ENCODE data around the gene DCTN3. TPM values are rescaled to one million over a fixed set of nuclear protein-coding genes. Genes with fewer than 3 reads are reported as not detected.
"Not testable (repeated sequence)": the region's sequence is repeated elsewhere in the genome, so short reads cannot be mapped to it uniquely, and the experiment has no call there.

DCTN3 gene
- polyA plus RNA-seq, 3 donors: 120 to 174 (median 143) TPM

GRCh38 chr9:34642679-34643078, 22.4 kb upstream of the DCTN3 start:
- Mint-ChIP-seq H3K4me3 (no peak overlapping the region), H3K9me3 (peaks cover 0 to 2% (median 0%) of the 10 kb centered on the region in 7 donors), H3K36me3 (peaks cover 0 to 1% of the 10 kb centered on the region in 2 donors), H3K27ac (no peak overlapping the region), H3K4me1 (peaks cover 36% of the 10 kb centered on the region), H3K27me3 (ENCODE audit: low read depth in 3 of 3) (no peaks in the 10 kb centered on the region)
- Histone ChIP-seq H3K9ac (ENCODE audit: insufficient read depth, low read length, poor library complexity, severe bottlenecking) (no peak overlapping the region), H3K4me2 (replicated peaks; ENCODE audit: extremely low read depth, low read length, poor library complexity, severe bottlenecking) (no peak overlapping the region), H3K36me3 (replicated peaks in 1 of 2; ENCODE audit: control insufficient read depth in 1 of 2, insufficient read depth in 2 of 2, low read length in 2 of 2) (no peaks in the 10 kb centered on the region), H3K27ac (ENCODE audit: low read depth in 1 of 2, low read length in 2 of 2) (no peak overlapping the region), H3K4me3 (replicated peaks in 1 of 3; ENCODE audit: low read depth in 2 of 3, low read length in 3 of 3) (no peak overlapping the region), H3K9me3 (replicated peaks in 1 of 2; ENCODE audit: control insufficient read depth in 1 of 2, insufficient read depth in 1 of 2, low read length in 2 of 2) (no peaks in the 10 kb centered on the region), H2AFZ (ENCODE audit: insufficient read depth, low read depth, low read length, poor library complexity, severe bottlenecking) (no peak overlapping the region), H3K4me1 (ENCODE audit: control insufficient read depth in 1 of 2, insufficient read depth in 2 of 2, low read length in 2 of 2) (peaks cover 31 to 41% of the 10 kb centered on the region in 2 donors), H3K79me2 (ENCODE audit: insufficient read depth, low read length) (peaks cover 4% of the 10 kb centered on the region), H3K27me3 (ENCODE audit: control insufficient read depth in 2 of 2, insufficient read depth in 2 of 2, low read length in 2 of 2) (no peaks in the 10 kb centered on the region), H4K20me1 (ENCODE audit: insufficient read depth, low read length) (peaks cover 8% of the 10 kb centered on the region)
- DNase-seq: no peak
- intact Hi-C loops (cut with micrococcal nuclease): no loop called here
- TF ChIP-seq CTCF (IDR thresholded peaks at IDR 0.05): no peak
- WGBS (ENCODE audit: insufficient coverage): no CpG with 5 or more reads among the region's 1 CpG

- H3K4me3 Mint-ChIP-seq; H3K4me2 ChIP-seq (replicated peaks; ENCODE audit: extremely low read depth, low read length, poor library complexity, severe bottlenecking); DNase-seq; H3K27me3 Mint-ChIP-seq (ENCODE audit: low read depth in 3 of 3); H3K27me3 ChIP-seq (ENCODE audit: control insufficient read depth in 2 of 2, insufficient read depth in 2 of 2, low read length in 2 of 2); H3K4me3 ChIP-seq (replicated peaks in 1 of 3; ENCODE audit: low read depth in 2 of 3, low read length in 3 of 3); H2AFZ ChIP-seq (ENCODE audit: insufficient read depth, low read depth, low read length, poor library complexity, severe bottlenecking); H3K9me3 Mint-ChIP-seq; H3K9me3 ChIP-seq (replicated peaks in 1 of 2; ENCODE audit: control insufficient read depth in 1 of 2, insufficient read depth in 1 of 2, low read length in 2 of 2); H3K9ac ChIP-seq (ENCODE audit: insufficient read depth, low read length, poor library complexity, severe bottlenecking); H3K27ac ChIP-seq (ENCODE audit: low read depth in 1 of 2, low read length in 2 of 2); H4K20me1 ChIP-seq (ENCODE audit: insufficient read depth, low read length): not testable (repeated sequence)
- Mint-ChIP-seq H3K27ac (peak overlapping the region in 1 of 7 donors; percentile 2), H3K4me1 (peaks cover 31% of the 10 kb centered on the region), H3K36me3 (peaks cover 10 to 14% of the 10 kb centered on the region in 2 donors)
- Histone ChIP-seq H3K36me3 (replicated peaks in 1 of 2; ENCODE audit: control insufficient read depth in 1 of 2, insufficient read depth in 2 of 2, low read length in 2 of 2) (peaks cover 0 to 13% of the 10 kb centered on the region in 2 donors), H3K4me1 (ENCODE audit: control insufficient read depth in 1 of 2, insufficient read depth in 2 of 2, low read length in 2 of 2) (peaks cover 28 to 34% of the 10 kb centered on the region in 2 donors), H3K79me2 (ENCODE audit: insufficient read depth, low read length) (peaks cover 15% of the 10 kb centered on the region)
- 67% methylated on average over 3 of the region's 8 CpGs for WGBS (ENCODE audit: insufficient coverage)
- intact Hi-C loops (cut with micrococcal nuclease): loop anchor here in 1 of 2 donors (5.0 kb wide), 1 partner anchor 37 kb away; no protein-coding TSS in a partner anchor
Observed at GRCh38 chr9:34639322-34639721, 19.0 kb upstream of the DCTN3 start.

Measured in CD14-positive monocyte (primary cell).